ENCODE measurements around the gene GNA15.

DNA sequence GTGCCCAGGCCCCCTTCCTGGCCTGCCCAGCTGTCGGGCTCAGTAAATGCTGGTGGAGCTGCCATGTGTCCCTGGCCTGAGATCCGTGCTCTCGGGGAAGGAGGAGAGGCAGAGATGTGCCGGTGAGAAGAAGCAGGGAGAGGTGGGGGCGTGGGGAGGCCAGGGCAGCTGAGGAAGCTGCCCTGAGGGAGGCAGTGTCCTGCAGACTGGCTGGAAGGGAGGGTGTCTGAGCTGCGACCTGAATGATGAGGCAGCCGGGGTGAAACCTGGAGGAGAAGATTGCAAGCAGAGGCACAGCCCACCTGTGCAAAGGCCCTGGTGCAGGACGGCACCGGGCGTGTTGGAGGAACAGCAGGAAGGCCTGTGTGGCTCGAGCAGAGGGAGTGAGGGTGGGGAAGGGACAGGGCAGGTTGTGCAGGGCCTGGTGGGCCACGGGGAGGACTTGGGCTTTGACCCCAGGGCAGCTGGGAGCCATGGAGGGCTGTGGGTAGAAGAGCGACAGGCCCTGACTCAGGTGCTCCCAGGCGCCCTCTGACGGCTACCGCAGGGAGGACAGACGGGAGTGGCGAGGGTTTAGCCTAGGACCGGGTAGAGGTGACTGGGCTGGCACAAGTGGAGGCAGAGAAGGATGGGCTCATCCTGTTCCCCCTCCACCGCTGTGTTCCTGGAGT, 74.6 kb downstream of the GNA15 start:
- no peak for TF ChIP-seq POLR2A (IDR thresholded peaks at IDR 0.05; ENCODE audit: low read length)
- no peak for TF ChIP-seq GATA1 (IDR thresholded peaks at IDR 0.05; ENCODE audit: low read depth, low read length)

Measured in erythroblast (primary cell).